GM12878 (cell line): Measurements from ENCODE around the gene COX6B1.

Experiments
- CHD1 ChIP-seq: IDR thresholded peaks from 2 replicates; pipeline ENCODE4 v1.6.1; 2012; ENCODE audit warnings: low read depth, low read length, improper control_type of control experiment
- CTCF ChIP-seq, 3 experiments: IDR thresholded peaks in 2 of 3; conservative IDR thresholded peaks in 1 of 3; 2 replicates each; pipeline ENCODE4 v1.5.1; 2011; ENCODE audit warnings: low read depth in 3 of 3, low read length in 3 of 3, mild to moderate bottlenecking in 3 of 3, control low read depth in 2 of 3, moderate library complexity in 2 of 3, inconsistent platforms in 1 of 3, mixed read lengths in 1 of 3; ENCODE audit not compliant: control insufficient read depth in 2 of 3, insufficient read depth in 1 of 3; ENCODE audit errors: extremely low read depth in 1 of 3
- POLR2AphosphoS5 ChIP-seq: IDR thresholded peaks from 2 replicates; pipeline ENCODE4 v1.6.1; 2011; ENCODE audit warnings: mild to moderate bottlenecking, low read length, inconsistent platforms

- TF ChIP-seq CTCF (IDR thresholded peaks at IDR 0.05 in 2 of 3, conservative IDR thresholded peaks at IDR 0.05 in 1 of 3; ENCODE audit: control insufficient read depth in 2 of 3, extremely low read depth in 1 of 3, insufficient read depth in 1 of 3, low read depth in 3 of 3, low read length in 3 of 3): no peak
- no peak for TF ChIP-seq CHD1
- TF ChIP-seq POLR2AphosphoS5: no peak
These were observed 34.5 kb upstream of the COX6B1 start for GRCh38 chr19:35613574-35613973.
